ENCODE measurements around the gene GEMIN7.

Gene GEMIN7

DNA sequence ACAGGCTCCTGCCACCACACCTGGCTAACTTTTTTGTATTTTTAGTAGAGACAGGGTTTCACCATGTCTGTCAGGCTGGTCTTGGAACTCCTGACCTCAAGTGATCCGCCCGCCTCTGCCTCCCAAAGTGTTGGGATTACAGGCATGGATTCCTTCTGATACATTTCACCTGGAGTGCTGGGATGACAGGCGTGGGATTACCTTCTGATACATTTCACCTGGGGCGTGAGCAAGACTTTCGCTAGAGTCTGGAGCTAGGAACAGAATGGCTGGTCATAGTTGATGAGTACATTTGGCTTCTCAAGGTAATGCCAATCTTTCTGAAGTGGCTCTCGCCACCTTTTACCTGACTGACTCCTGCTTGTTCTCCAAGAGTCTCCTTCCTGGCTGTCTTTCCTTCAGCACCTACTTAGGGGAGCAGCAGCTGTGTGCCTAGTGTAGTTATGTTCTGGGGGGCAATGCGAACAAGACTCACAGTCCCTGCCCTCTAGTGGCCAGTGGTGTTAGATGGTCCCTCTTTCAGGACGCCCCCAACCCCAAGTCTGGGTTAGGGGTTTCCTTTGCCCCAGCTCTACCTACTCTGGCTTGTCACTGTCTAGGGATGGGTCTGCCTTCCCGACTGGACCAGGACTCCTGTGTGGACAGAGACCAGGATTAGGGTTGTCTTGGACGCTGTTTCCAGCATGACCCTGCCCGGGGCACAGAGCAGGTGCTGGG lies 33.2 kb downstream of the GEMIN7 start:
- Histone ChIP-seq H3K36me3 (replicated peaks; ENCODE audit: low read depth, low read length) (peaks cover 4% of the 10 kb centered on the region), H3K4me1 (ENCODE audit: low read length) (peaks cover 30% of the 10 kb centered on the region), H3K4me3 (ENCODE audit: low read length) (no peak overlapping the region), H3K4me2 (ENCODE audit: low read length) (no peak overlapping the region), H3K9ac (ENCODE audit: low read length) (no peak overlapping the region), H4K20me1 (ENCODE audit: insufficient read depth, low read length) (peaks cover 70% of the 10 kb centered on the region), H3K9me3 (ENCODE audit: insufficient read depth, low read length) (no peaks in the 10 kb centered on the region), H3K27me3 (ENCODE audit: low read depth, low read length) (no peaks in the 10 kb centered on the region), H3K27ac (ENCODE audit: low read length) (no peak overlapping the region), H3K79me2 (ENCODE audit: low read length) (peaks cover 82% of the 10 kb centered on the region), H2AFZ (ENCODE audit: low read depth, low read length) (no peak overlapping the region)
- TF ChIP-seq EZH2phosphoT487 (IDR thresholded peaks at IDR 0.05; ENCODE audit: low read depth): no peak

DNA sequence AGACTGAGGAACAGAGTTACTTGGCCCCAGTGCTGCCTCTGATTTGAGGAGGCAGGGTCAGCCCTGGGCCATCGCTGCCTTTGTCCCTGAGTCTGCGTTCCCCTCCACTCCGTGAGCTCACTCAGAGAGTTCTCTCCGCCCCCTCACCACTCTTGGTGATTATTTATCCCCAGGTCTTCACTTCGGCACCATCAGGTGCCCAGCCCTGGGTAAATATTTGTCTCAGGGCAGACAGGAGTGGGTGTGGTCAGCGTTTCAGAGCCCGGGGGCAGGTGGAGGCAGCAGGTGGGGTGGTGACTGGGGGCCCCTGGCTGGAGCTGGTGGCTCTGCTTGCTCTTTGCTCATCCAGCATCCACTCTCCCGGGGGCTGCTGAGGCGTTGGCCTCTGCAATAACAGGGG lies 34.6 kb downstream of the GEMIN7 start:
- Histone ChIP-seq H3K4me1 (ENCODE audit: low read length) (peaks cover 43% of the 10 kb centered on the region), H4K20me1 (ENCODE audit: insufficient read depth, low read length) (peaks cover 77% of the 10 kb centered on the region), H3K4me2 (ENCODE audit: low read length) (no peak overlapping the region), H3K27me3 (ENCODE audit: low read depth, low read length) (no peaks in the 10 kb centered on the region), H3K9me3 (ENCODE audit: insufficient read depth, low read length) (no peaks in the 10 kb centered on the region), H3K36me3 (replicated peaks; ENCODE audit: low read depth, low read length) (peaks cover 4% of the 10 kb centered on the region), H3K79me2 (ENCODE audit: low read length) (peaks cover 86% of the 10 kb centered on the region), H2AFZ (ENCODE audit: low read depth, low read length) (no peak overlapping the region), H3K27ac (ENCODE audit: low read length) (no peak overlapping the region), H3K4me3 (ENCODE audit: low read length) (no peak overlapping the region), H3K9ac (ENCODE audit: low read length) (no peak overlapping the region)
- TF ChIP-seq CTCF (IDR thresholded peaks at IDR 0.05; ENCODE audit: low read depth, low read length) (no peak), EZH2phosphoT487 (IDR thresholded peaks at IDR 0.05; ENCODE audit: low read depth) (no peak)

GRCh38 chr19:45114116-45114515 lies 35.1 kb downstream of the GEMIN7 start:
- Histone ChIP-seq H4K20me1 (ENCODE audit: insufficient read depth, low read length) (peaks cover 76% of the 10 kb centered on the region), H3K79me2 (ENCODE audit: low read length) (peaks cover 83% of the 10 kb centered on the region), H3K27ac (ENCODE audit: low read length) (no peak overlapping the region), H3K36me3 (replicated peaks; ENCODE audit: low read depth, low read length) (peaks cover 4% of the 10 kb centered on the region), H3K27me3 (ENCODE audit: low read depth, low read length) (no peaks in the 10 kb centered on the region), H3K4me1 (ENCODE audit: low read length) (peaks cover 46% of the 10 kb centered on the region), H2AFZ (ENCODE audit: low read depth, low read length) (no peak overlapping the region), H3K9ac (ENCODE audit: low read length) (no peak overlapping the region), H3K4me3 (ENCODE audit: low read length) (no peak overlapping the region), H3K4me2 (ENCODE audit: low read length) (no peak overlapping the region), H3K9me3 (ENCODE audit: insufficient read depth, low read length) (no peaks in the 10 kb centered on the region)
- TF ChIP-seq EZH2phosphoT487 (IDR thresholded peaks at IDR 0.05; ENCODE audit: low read depth) (no peak), CTCF (IDR thresholded peaks at IDR 0.05; ENCODE audit: low read depth, low read length) (no peak)

- Histone ChIP-seq H3K4me1 (ENCODE audit: low read length) (peaks cover 37% of the 10 kb centered on the region), H3K9ac (ENCODE audit: low read length) (no peak overlapping the region), H3K4me3 (ENCODE audit: low read length) (no peak overlapping the region), H3K27me3 (ENCODE audit: low read depth, low read length) (no peaks in the 10 kb centered on the region), H3K79me2 (ENCODE audit: low read length) (peaks cover 79% of the 10 kb centered on the region), H3K27ac (ENCODE audit: low read length) (no peak overlapping the region), H3K9me3 (ENCODE audit: insufficient read depth, low read length) (no peaks in the 10 kb centered on the region), H2AFZ (ENCODE audit: low read depth, low read length) (no peak overlapping the region), H3K36me3 (replicated peaks; ENCODE audit: low read depth, low read length) (no peaks in the 10 kb centered on the region), H3K4me2 (ENCODE audit: low read length) (no peak overlapping the region), H4K20me1 (ENCODE audit: insufficient read depth, low read length) (peaks cover 71% of the 10 kb centered on the region)
- TF ChIP-seq CTCF (IDR thresholded peaks at IDR 0.05; ENCODE audit: low read depth, low read length) (no peak), EZH2phosphoT487 (IDR thresholded peaks at IDR 0.05; ENCODE audit: low read depth) (no peak)
Observed at GRCh38 chr19:45115809-45116615, 37.0 kb downstream of the GEMIN7 start.
